Measurements from ENCODE around the gene SAMD4A.

Gene SAMD4A

DNA sequence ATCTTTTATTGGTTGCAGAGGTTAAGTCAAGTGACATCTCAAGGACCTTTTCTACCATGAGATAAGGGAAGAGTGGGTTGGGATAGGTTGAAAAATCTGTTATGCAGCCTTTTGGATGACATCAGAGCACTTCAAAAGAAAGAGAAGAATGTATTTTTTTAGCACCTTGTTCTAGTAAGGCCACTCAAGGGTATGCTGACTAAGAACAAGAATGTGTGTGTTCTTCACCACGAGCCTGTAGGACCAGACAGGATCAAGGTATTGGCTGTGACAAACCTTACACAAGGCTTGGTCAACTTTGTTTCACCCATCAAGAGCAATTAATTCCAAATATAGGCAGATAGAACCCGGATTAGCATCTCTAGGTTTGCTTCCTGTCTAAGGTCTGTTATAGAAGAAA, 142.5 kb downstream of the SAMD4A start:
- Histone ChIP-seq H3K4me1 (ENCODE audit: control insufficient read depth, insufficient read depth, low read length) (no peaks in the 10 kb centered on the region), H3K27ac (ENCODE audit: insufficient read depth, low read depth, low read length, poor library complexity, severe bottlenecking) (no peak overlapping the region), H3K4me3 (ENCODE audit: insufficient read depth, low read depth, low read length) (no peak overlapping the region), H3K9me3 (ENCODE audit: control insufficient read depth, low read length) (no peaks in the 10 kb centered on the region), H3K27me3 (ENCODE audit: control insufficient read depth, insufficient read depth, low read length, poor library complexity, severe bottlenecking) (no peaks in the 10 kb centered on the region), H3K36me3 (ENCODE audit: control insufficient read depth, insufficient read depth, low read length) (no peaks in the 10 kb centered on the region)
- 92% methylated on average over 2 of the region's 2 CpGs for WGBS, 2 experiments

DNA sequence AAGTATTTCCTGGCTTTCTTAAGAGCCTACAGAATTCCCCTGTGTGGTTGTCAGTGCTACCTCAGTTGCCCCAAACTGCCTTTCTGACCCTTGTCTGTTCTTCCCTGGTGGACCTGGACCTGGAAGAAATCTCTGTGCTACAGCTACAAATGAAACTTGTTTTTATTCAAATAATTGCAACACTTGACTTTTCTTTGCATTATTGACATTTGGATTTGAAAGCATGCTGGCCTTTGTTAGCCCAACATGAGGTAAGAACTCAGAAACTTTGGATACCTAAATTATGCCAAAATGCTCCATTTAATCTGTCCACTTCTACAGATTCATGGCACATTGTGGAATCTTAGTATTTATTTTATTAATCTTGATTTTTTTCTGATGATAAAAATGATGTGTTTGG, 142.9 kb downstream of the SAMD4A start:
- Histone ChIP-seq H3K4me3 (ENCODE audit: insufficient read depth, low read depth, low read length) (no peak overlapping the region), H3K9me3 (ENCODE audit: control insufficient read depth, low read length) (no peaks in the 10 kb centered on the region)

DNA sequence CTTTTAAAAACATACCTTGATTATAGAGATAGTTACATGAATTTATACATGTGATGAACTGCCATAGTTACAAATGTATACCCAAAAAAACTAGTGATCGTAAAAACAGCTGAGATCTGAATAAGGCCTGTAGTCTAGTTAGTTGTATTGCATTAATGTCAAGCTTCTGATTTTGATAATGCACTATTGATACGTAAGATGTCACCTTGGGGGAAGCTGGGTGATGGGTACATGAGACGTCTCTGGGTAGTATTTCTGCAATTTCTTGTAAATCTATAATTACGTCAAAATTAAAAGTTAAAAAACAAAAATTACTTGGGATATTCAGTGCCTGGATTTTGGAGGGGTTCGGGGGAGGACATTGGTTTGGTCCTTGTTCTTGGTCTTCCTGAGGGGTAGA, 144.4 kb downstream of the SAMD4A start:
- Histone ChIP-seq H3K27ac (ENCODE audit: insufficient read depth, low read depth, low read length, poor library complexity, severe bottlenecking) (no peak overlapping the region), H3K36me3 (ENCODE audit: control insufficient read depth, insufficient read depth, low read length) (no peaks in the 10 kb centered on the region), H3K27me3 (ENCODE audit: control insufficient read depth, insufficient read depth, low read length, poor library complexity, severe bottlenecking) (no peaks in the 10 kb centered on the region), H3K9me3 (ENCODE audit: control insufficient read depth, low read length) (no peaks in the 10 kb centered on the region), H3K4me1 (ENCODE audit: control insufficient read depth, insufficient read depth, low read length) (no peaks in the 10 kb centered on the region), H3K4me3 (ENCODE audit: insufficient read depth, low read depth, low read length) (no peak overlapping the region)
- WGBS, 2 experiments = 97 to 98% methylated on average over 4 to 5 of the region's 5 CpGs

More for the DNA sequence above, 142.9 kb downstream of the SAMD4A start:
- H3K4me1 ChIP-seq (ENCODE audit: control insufficient read depth, insufficient read depth, low read length) = no peaks in the 10 kb centered on the region
- no peaks in the 10 kb centered on the region for H3K27me3 ChIP-seq (ENCODE audit: control insufficient read depth, insufficient read depth, low read length, poor library complexity, severe bottlenecking)
- H3K36me3 ChIP-seq (ENCODE audit: control insufficient read depth, insufficient read depth, low read length) = no peaks in the 10 kb centered on the region
- H3K27ac ChIP-seq (ENCODE audit: insufficient read depth, low read depth, low read length, poor library complexity, severe bottlenecking) = no peak overlapping the region

DNA sequence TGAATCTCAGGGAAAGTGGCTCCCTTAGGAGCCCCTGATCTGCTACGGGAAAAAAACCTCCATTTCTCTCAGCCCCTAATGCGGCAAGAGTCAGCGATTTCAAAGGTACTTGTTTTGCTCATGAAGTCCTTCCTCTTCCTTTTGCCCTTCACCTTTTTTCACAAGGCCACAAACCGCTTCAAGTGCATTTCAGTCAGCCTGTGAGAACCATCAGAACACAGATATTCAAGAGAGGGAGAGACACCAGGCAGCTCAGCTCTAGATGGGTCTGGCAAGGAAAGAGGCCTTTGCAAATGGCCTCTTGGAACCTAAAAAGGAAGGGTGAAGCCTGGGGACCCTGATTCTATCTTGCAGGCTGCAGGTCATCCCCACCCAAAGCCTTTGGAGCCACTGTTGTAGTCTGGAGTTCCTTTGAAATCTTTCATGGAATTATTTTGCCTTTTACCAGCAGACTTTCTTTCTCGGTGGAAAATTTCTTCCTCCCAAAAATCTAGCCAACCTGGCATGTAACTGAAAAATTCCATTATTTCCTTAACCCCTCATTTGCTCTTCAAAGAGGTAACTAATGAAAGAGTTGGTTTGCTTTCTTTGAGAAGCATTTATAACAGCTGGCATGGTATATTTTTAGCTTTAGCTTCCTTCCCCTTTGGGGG, 145.0 kb downstream of the SAMD4A start:
- Histone ChIP-seq H3K4me1 (ENCODE audit: control insufficient read depth, insufficient read depth, low read length) (no peaks in the 10 kb centered on the region), H3K4me3 (ENCODE audit: insufficient read depth, low read depth, low read length) (no peak overlapping the region), H3K9me3 (ENCODE audit: control insufficient read depth, low read length) (no peaks in the 10 kb centered on the region), H3K27me3 (ENCODE audit: control insufficient read depth, insufficient read depth, low read length, poor library complexity, severe bottlenecking) (no peaks in the 10 kb centered on the region), H3K27ac (ENCODE audit: insufficient read depth, low read depth, low read length, poor library complexity, severe bottlenecking) (no peak overlapping the region), H3K36me3 (ENCODE audit: control insufficient read depth, insufficient read depth, low read length) (no peaks in the 10 kb centered on the region)
- 77 to 78% methylated on average over 5 of the region's 5 CpGs for WGBS, 2 experiments

DNA sequence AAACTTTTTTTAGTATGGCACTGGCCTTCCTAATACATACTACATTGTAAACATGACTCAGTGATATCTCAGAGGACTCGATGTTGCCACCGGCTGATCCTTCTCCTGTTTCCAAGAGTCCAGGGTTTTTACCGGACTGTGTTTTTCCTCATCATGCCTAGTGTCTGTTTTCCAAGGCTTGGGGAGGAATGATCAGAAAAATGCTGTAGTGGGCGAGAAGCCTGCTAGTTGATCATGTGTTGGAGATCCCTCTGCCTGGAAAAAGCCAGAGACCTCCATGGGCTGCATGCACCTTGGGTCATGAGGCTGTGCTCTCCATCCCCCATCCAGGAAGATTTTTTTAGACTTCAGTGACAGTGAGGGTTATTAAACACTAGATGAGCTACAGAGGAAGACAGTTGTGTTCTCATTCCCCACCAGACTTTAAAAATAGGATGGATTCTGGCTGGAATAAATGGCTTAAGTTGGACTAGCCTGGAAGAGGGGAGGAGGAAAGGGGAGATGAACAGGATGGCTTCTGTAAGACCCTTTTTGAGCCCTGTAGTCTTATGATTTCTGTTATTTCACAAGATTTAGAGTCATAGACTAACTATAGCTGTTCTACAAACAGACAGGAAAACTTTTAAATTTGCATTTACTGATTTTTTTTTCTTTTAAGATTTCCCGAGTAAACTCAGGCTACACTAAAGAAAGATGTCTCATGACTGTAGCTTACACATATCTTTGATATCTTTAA, 145.7 kb downstream of the SAMD4A start:
- WGBS, 2 experiments = 96 to 98% methylated on average over 5 of the region's 5 CpGs
- Histone ChIP-seq H3K4me1 (ENCODE audit: control insufficient read depth, insufficient read depth, low read length) (no peaks in the 10 kb centered on the region), H3K27ac (ENCODE audit: insufficient read depth, low read depth, low read length, poor library complexity, severe bottlenecking) (no peak overlapping the region), H3K27me3 (ENCODE audit: control insufficient read depth, insufficient read depth, low read length, poor library complexity, severe bottlenecking) (no peaks in the 10 kb centered on the region), H3K4me3 (ENCODE audit: insufficient read depth, low read depth, low read length) (no peak overlapping the region), H3K9me3 (ENCODE audit: control insufficient read depth, low read length) (no peaks in the 10 kb centered on the region), H3K36me3 (ENCODE audit: control insufficient read depth, insufficient read depth, low read length) (no peaks in the 10 kb centered on the region)

DNA sequence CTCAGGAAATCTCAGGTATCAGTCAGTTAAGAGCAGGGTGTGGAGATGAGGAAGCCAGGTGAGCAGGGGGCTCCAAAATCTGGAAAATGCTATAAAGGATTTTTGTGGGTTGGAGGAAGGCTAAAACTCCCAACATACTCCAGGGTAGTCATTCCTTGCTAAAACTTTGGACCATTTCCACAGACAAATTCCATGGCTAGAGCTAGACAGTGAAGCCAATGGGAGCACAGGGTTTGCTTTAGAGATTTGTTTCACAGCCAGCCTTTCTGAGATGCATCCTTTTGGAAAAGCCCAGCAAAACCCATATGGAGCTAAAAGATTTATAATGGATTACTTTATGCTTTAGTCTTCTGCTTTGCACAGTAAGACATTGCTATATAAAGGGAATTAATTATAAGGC, 146.5 kb downstream of the SAMD4A start:
- no peak overlapping the region for H3K27ac ChIP-seq (ENCODE audit: insufficient read depth, low read depth, low read length, poor library complexity, severe bottlenecking)
- no peaks in the 10 kb centered on the region for H3K9me3 ChIP-seq (ENCODE audit: control insufficient read depth, low read length)
- no peak overlapping the region for H3K4me3 ChIP-seq (ENCODE audit: insufficient read depth, low read depth, low read length)
- no peaks in the 10 kb centered on the region for H3K4me1 ChIP-seq (ENCODE audit: control insufficient read depth, insufficient read depth, low read length)
- H3K36me3 ChIP-seq (ENCODE audit: control insufficient read depth, insufficient read depth, low read length) = no peaks in the 10 kb centered on the region
- no peaks in the 10 kb centered on the region for H3K27me3 ChIP-seq (ENCODE audit: control insufficient read depth, insufficient read depth, low read length, poor library complexity, severe bottlenecking)

DNA sequence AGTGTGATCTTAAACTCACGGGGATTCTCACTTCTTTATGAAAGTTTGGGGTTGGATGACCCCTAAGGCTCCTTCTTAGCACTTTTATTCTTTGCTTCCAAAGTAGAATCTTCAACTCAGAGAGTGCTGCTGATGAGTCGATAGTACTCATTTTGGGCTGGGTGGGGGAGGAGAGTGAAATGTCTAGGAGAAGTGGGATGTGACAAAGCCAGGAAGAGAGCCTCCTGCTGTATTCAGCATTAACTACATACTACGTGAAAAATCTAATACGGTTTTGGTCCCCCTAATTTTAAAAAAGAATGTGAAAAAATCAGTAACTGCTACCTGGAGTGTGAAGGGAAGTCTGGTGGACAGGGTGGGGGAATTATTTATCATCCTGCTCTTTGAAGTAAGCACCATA, 148.3 kb downstream of the SAMD4A start:
- Histone ChIP-seq H3K27me3 (ENCODE audit: control insufficient read depth, insufficient read depth, low read length, poor library complexity, severe bottlenecking) (no peaks in the 10 kb centered on the region), H3K4me3 (ENCODE audit: insufficient read depth, low read depth, low read length) (no peak overlapping the region)

DNA sequence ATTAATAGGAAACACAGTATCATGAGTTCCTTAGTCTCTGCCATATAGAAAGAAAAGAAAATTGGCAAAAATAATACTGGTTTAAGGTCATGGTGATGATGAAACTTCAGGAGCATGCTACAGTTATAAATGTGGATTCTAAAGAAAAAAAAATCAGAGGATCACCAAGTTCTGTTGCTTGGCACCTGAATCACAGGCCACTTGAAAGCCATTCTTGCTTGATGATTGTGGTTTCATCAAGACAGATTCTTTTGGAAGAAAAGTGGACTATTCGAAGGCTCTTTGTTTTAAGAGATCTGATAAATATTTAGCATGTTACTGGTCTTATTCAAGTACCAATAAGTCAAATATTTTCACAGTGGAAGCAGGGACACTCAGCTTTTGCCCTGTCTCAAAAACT, 148.9 kb downstream of the SAMD4A start:
- Histone ChIP-seq H3K27ac (ENCODE audit: insufficient read depth, low read depth, low read length, poor library complexity, severe bottlenecking) (no peak overlapping the region), H3K4me1 (ENCODE audit: control insufficient read depth, insufficient read depth, low read length) (no peaks in the 10 kb centered on the region), H3K9me3 (ENCODE audit: control insufficient read depth, low read length) (no peaks in the 10 kb centered on the region), H3K4me3 (ENCODE audit: insufficient read depth, low read depth, low read length) (no peak overlapping the region), H3K36me3 (ENCODE audit: control insufficient read depth, insufficient read depth, low read length) (no peaks in the 10 kb centered on the region), H3K27me3 (ENCODE audit: control insufficient read depth, insufficient read depth, low read length, poor library complexity, severe bottlenecking) (no peaks in the 10 kb centered on the region)
- WGBS, 2 experiments = 80% methylated on average over 1 of the region's 1 CpG; no CpG with 5 or more reads in 1 of the 2 experiments

More for the DNA sequence above, 148.3 kb downstream of the SAMD4A start:
- H3K9me3 ChIP-seq (ENCODE audit: control insufficient read depth, low read length) = no peaks in the 10 kb centered on the region
- no peaks in the 10 kb centered on the region for H3K36me3 ChIP-seq (ENCODE audit: control insufficient read depth, insufficient read depth, low read length)
- no peak overlapping the region for H3K27ac ChIP-seq (ENCODE audit: insufficient read depth, low read depth, low read length, poor library complexity, severe bottlenecking)
- WGBS, 2 experiments = 71 to 85% methylated on average over 2 to 4 of the region's 4 CpGs
- H3K4me1 ChIP-seq (ENCODE audit: control insufficient read depth, insufficient read depth, low read length) = no peaks in the 10 kb centered on the region

DNA sequence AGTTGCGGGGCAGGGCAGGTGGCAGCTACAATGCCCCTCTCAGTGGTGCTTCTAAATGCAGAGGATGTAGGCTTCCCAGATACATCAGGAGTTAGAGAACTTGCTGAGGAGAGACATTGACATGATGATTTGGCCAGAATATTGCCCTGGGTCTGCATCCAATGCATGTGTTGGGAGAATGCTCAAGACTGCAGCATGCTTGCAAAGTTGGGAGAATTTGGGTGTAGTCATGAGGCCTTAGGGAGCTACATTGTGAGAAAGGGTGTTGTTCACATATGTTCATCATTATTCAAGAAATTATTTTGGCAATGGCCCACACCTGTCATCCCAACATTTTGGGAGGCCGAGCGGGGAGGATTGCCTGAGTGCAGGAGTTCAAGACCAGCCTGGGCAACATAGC, 149.9 kb downstream of the SAMD4A start:
- H3K4me1 ChIP-seq (ENCODE audit: control insufficient read depth, insufficient read depth, low read length) = no peaks in the 10 kb centered on the region
- no peak overlapping the region for H3K27ac ChIP-seq (ENCODE audit: insufficient read depth, low read depth, low read length, poor library complexity, severe bottlenecking)
- H3K4me3 ChIP-seq (ENCODE audit: insufficient read depth, low read depth, low read length) = no peak overlapping the region
- 98 to 100% methylated on average over 3 of the region's 3 CpGs for WGBS, 2 experiments
- H3K36me3 ChIP-seq (ENCODE audit: control insufficient read depth, insufficient read depth, low read length) = no peaks in the 10 kb centered on the region
- H3K27me3 ChIP-seq (ENCODE audit: control insufficient read depth, insufficient read depth, low read length, poor library complexity, severe bottlenecking) = no peaks in the 10 kb centered on the region
- no peaks in the 10 kb centered on the region for H3K9me3 ChIP-seq (ENCODE audit: control insufficient read depth, low read length)

DNA sequence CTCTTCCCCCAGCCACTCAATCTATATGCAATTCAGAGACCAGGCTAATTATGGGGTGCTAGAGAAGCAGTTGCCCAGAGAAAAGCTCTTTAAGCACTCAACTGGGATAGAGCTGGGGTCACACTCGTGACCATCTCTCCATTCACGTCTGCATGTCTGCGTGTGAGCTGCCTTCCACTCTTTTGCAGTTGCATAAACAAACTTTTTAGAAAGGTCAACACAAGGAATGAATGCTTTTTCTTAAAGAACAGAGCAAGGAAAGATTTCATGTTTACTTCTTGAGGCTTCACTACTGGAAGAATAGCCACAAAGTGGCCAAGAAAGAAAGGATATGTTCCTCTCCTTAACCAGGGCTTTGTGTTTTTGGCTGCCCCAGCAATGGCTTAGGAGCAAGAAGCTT, 151.1 kb downstream of the SAMD4A start:
- no peaks in the 10 kb centered on the region for H3K4me1 ChIP-seq (ENCODE audit: control insufficient read depth, insufficient read depth, low read length)
- no peaks in the 10 kb centered on the region for H3K36me3 ChIP-seq (ENCODE audit: control insufficient read depth, insufficient read depth, low read length)
- no peak overlapping the region for H3K4me3 ChIP-seq (ENCODE audit: insufficient read depth, low read depth, low read length)
- H3K9me3 ChIP-seq (ENCODE audit: control insufficient read depth, low read length) = no peaks in the 10 kb centered on the region
- WGBS, 2 experiments = 87 to 93% methylated on average over 3 of the region's 3 CpGs
- H3K27ac ChIP-seq (ENCODE audit: insufficient read depth, low read depth, low read length, poor library complexity, severe bottlenecking) = no peak overlapping the region
- no peaks in the 10 kb centered on the region for H3K27me3 ChIP-seq (ENCODE audit: control insufficient read depth, insufficient read depth, low read length, poor library complexity, severe bottlenecking)
